Stimulated activated CD8-positive, alpha-beta memory T cell treated with anti-CD3 and anti-CD28 coated beads, Interleukin-12 subunit alpha, Interleukin-12 subunit beta, amount 100 ng/mL, for 24 hours (primary cell): ENCODE data around the gene FERMT1.

Experiments used
- DNase-seq: peaks from one replicate; pipeline ENCODE4 v3.0.0-alpha.2; 2020; ENCODE audit errors: extremely low read depth

FERMT1 gene

DNA sequence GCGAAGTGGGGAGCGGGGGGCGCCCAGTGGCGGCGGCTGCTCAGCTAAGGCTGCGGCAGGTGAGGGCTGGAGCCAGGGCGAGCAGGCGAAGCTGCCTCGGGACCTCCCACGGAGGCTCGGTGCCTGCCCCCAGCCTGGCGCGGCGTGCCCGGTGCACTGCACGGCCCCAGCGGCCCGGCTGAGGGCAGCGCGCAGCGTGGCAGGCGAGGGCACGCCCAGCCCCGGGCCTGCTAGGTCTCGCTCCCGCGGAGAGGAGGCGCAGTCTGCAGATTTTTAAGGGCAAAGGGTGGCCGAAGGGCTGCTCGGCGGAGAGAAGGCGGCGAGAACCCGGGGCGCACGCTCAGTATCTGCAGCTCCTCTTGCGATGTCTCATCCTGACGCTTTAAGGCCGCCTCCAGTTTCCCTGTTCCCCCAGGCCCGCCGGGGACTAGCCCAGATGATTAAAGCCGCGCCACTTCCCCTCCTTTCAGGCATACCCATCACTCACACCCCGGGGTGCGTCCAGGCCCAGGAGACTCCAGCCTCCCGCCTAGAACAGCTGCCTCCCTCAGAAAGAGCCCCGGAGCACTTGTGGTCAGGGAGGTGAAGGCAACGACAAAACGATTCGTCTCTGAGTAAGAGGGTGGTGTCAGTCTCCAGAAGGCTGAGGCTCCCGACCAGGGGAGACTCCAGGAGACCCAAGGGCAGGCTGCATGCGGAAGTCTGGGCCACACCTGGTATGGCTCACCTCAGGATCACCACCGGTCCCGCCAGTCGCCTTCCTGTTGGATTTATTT is at the start of gene FERMT1:
Gene FERMT1 (minus strand): TSS at position 158 of the 776 bp plus-strand sequence. CDS start 3,476 bp downstream, outside the sequence.
- DNase-seq = peak; percentile 9

DNA sequence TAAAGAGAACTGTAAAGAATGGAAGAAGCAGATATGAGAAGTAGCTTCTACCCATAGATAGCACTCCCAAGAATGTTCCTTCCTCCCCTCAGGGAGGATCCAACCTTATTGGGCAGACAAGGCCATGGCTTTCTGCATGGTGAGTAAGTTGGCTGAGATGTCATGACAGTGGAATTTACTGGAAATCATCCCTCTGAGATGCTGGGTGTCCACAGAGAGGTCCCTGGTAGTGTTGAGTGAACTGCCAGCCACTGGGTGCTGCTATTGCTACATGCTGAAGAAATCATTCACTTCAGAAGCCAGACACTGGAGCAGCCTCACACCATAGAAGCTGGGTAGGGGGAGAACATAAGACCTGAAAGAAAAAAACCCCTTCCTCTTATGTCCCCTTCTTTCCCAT is 46.4 kb upstream of the FERMT1 start:
- DNase-seq = no peak

DNA sequence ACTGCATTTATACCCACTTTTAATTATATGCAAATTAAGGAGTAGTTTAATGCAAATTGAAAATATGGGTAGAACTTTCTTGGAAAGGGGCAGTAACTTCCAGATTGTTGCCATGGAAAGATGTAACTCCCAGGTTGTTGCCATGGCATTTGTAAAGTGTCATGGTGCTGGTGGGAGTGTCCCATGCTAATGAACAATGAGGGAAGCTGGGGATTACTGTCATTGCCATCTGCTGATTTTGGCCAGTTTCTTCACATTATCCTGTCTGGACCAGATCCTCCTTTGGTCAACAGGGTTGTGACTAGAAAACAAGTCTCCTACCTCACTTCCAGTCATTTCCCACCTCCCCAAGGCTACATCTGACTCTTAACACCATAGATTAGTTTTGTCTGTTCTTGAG is 45.4 kb upstream of the FERMT1 start:
- DNase-seq = no peak

DNA sequence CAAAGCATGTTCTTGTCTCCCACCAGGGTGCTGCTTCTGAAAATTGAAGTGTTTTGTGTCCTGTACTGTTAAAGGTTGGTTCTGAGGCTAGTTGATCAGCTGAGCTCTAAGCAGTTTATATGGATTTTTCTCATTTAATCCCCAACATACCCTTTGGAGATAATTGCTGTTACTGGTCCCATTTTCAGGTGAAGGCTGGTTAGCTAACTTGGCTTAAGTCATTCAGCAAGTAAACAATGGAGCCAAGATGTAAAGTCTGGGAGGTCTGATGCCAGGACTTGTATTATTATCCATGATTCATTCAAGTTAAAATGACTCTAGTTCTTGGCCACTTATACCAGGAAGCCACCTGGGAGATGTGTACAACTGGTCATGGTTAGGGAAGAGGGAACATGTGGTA is 42.5 kb upstream of the FERMT1 start:
- no peak for DNase-seq

DNA sequence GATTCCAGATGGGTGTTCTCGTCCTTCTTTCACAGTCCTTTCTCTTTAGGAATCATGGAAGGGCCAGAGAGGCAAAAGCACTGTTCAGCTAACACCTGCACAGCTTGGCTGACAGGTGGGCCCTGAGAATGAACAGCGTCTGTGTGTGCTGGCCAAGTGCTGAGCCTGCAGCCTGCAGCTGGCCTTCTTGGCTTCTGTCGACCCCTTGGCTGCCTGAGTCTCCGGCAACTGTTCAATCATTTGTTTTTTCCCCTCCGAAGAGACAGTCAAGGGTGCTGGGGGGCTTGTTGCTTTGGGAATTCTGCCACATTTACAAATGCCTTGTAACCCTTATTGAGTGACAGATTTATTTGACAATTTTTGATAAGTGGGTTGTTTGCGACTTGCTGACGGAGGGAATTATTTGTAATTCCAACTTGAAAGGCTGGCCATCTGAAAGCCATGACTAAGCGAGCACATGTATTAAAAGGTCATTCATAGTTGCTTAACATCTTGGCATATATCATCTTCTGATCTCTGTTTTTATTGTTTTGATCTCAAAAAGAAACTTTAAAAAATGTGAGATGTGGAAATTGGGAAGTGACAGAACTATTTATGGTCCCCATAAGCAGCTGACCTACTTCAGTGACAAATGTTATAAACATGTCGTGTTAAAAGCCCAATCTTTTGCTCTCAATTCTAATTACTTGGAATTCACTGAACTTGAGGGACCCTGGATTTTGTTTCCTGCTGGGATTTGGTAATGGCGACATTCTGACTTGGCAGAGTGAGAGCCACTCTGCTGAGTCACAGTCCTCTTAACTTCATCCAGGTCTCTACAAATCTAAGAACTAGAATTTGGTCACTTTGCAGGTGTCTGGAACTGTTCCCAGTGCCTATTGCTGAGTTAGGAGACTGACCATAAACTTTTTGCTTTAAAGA is 41.9 kb upstream of the FERMT1 start:
- DNase-seq = no peak

GRCh38 chr20:6160736-6161135 is 37.9 kb upstream of the FERMT1 start:
- no peak for DNase-seq

DNA sequence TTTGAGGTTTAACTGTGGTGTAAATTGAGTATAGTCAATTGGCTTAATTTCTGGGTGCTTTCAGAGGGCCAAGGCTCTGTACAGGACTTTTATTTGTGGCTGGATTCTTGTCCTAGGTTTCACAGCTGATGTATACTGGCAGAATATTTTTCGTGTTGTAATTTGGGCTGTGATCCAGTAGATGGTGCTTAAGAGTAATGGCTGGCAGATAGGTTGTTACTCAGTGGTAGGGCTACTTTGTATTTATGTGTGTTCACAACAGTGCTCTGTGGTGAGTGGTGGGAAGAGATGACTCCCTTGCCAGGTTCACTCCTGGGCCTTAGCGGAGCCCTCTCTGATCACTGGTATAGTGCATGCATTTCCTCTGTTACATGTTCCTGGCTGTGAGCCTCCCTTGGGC is 34.5 kb upstream of the FERMT1 start:
- DNase-seq = no peak

- DNase-seq = no peak
Observed at GRCh38 chr20:6152777-6153176, 29.9 kb upstream of the FERMT1 start.

- no peak for DNase-seq
Observed at GRCh38 chr20:6148073-6148472, 25.2 kb upstream of the FERMT1 start.

GRCh38 chr20:6142348-6142993 is 19.6 kb upstream of the FERMT1 start:
- DNase-seq = no peak

GRCh38 chr20:6140947-6141346 is 18.1 kb upstream of the FERMT1 start:
- DNase-seq = no peak

DNA sequence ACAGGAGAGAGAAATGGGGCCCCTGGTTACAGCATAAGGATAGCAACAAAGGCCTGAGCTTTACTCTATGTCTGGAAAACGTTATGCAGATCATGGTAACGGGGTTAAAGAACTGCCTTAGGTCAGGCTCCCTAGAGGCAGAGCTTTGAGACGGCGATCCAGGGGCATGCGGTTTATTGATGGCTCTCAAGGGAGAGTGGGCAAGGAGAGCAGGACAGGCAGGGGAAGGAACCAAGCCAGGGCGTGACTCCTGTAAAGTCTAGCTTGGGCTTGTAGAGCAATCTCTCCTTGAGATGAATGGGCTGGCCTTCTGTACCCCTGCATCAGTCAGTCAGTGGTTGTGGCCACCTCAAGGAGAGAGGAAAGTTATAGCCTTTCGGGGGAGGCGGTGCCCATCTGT is 12.5 kb upstream of the FERMT1 start:
- no peak for DNase-seq

- no peak for DNase-seq
Observed at GRCh38 chr20:6134592-6134991, 11.8 kb upstream of the FERMT1 start.

- DNase-seq = no peak
Observed at GRCh38 chr20:6130045-6130444, 7.2 kb upstream of the FERMT1 start.

GRCh38 chr20:6127825-6128224 is 5.0 kb upstream of the FERMT1 start:
- DNase-seq = no peak

- DNase-seq = no peak
Observed at GRCh38 chr20:6126846-6127245, 4.0 kb upstream of the FERMT1 start.

DNA sequence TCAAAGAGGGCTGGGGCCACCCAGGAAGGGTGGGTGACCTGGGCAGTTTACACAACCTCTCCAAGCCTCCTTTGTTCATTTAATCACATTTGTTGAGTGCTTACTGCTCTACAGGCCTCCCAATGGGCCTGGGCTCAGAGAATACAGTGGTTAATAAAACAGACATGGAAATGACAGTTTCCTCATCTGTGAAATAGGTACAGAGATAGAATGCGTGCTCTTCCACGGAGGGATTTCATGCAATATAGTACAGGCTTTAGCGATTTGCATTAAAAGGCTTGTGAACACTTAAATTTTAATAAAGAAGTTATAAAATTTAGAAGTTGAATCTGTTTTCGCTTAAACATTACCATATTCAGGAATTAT is 802 bp upstream of the FERMT1 start:
- DNase-seq = no peak

GRCh38 chr20:6122111-6122872 is 538 bp downstream of the FERMT1 start:
- DNase-seq = no peak

GRCh38 chr20:6121504-6121903 is 1.3 kb downstream of the FERMT1 start:
- DNase-seq = no peak

GRCh38 chr20:6120491-6120988 is 2.3 kb downstream of the FERMT1 start:
- no peak for DNase-seq

DNA sequence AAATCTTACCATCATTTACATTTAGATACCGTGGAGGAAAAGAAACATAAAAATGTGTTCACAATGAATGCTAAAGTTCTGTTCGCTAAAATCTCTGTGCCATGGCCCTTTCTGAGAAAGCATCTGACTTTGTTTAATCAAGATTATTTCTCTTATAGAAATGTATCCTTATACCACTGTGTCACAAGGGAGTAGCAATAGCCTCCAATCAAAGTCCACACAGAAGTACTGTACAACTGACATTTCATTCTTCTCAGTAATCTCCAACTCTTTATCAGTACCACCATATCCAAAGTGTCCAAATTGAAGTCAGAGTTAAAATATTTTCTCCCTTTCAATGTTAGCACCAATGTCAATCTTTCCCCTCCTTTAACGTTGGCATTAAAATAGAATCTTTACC is 6.1 kb downstream of the FERMT1 start:
- DNase-seq = no peak
